Activated naive CD4-positive, alpha-beta T cell treated with anti-CD3 and anti-CD28 coated beads for 36 hours (primary cell): ENCODE results near the gene BCL2. TPM values are rescaled to one million over a fixed set of nuclear protein-coding genes. Genes with fewer than 3 reads are reported as not detected.
A peak's percentile ranks its signal among the peaks of the same experiment; 100 is the strongest.

Source experiments
- CTCF ChIA-PET: fragments of 350-600 bp; sonication (Branson Sonifier 250); formaldehyde crosslinking; loops from one replicate; lab custom pipeline; 2021; ENCODE audit warnings: antibody characterized with exemption; lab: Charles Lee
- DNase-seq: peaks from one replicate; pipeline ENCODE4 v3.0.0-alpha.2; 2020
- H3K27ac Mint-ChIP-seq: one replicate; pipeline ENCODE4 v1.8.0; 2021; ENCODE audit warnings: mild to moderate bottlenecking, mixed read lengths
- H3K27me3 Mint-ChIP-seq: one replicate; pipeline ENCODE4 v1.8.0; 2021; ENCODE audit warnings: low read depth, mixed read lengths
- H3K36me3 Mint-ChIP-seq: one replicate; pipeline ENCODE4 v1.8.0; 2021; ENCODE audit warnings: low read depth, mixed read lengths
- H3K4me1 Mint-ChIP-seq: one replicate; pipeline ENCODE4 v1.8.0; 2021; ENCODE audit warnings: low read depth, mixed read lengths
- H3K4me3 Mint-ChIP-seq: one replicate; pipeline ENCODE4 v1.8.0; 2021; ENCODE audit warnings: mild to moderate bottlenecking, moderate library complexity, mixed read lengths
- H3K9me3 Mint-ChIP-seq: one replicate; pipeline ENCODE4 v1.8.0; 2021; ENCODE audit warnings: mixed read lengths
- intact Hi-C: fragments of 100-400 bp; cut with micrococcal nuclease; formaldehyde crosslinking; loops from one replicate; pipeline ENCODE4 v1.15.1; 2023
- total RNA-seq, 2 experiments: library from RNA; stranded (reverse); gene quantifications; one replicate each; pipeline ENCODE4 v1.2.3, GENCODE V29; 2021

BCL2 gene
- total RNA-seq, 2 experiments from 2014 or later = 48.4 to 49.6 TPM

DNA sequence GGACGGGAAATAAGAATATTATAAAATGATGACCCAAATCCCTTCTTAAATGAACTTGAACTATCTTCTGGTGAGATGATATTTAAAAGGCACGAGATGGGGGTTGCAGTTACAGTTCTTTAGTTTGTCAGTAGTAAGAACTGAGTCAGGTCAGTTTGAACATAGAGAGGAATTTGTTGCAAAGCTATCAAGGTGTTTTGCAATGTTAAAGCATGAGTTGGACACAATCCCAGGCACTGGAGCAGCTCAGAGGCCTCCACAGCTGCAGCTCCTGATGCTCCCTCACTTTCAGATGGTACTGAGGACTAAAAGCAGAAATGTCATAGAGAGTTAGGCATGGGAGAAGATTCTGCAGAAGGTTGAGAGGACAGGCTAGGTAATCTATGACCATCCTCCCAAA lies 236.0 kb downstream of the BCL2 start:
- Mint-ChIP-seq H3K4me3 (no peak overlapping the region), H3K4me1 (no peaks in the 10 kb centered on the region), H3K27ac (no peak overlapping the region), H3K36me3 (peaks cover 1% of the 10 kb centered on the region), H3K9me3 (peaks cover 8% of the 10 kb centered on the region), H3K27me3 (no peaks in the 10 kb centered on the region)
- intact Hi-C loops = no loop called here
- DNase-seq = no peak
- CTCF ChIA-PET = interaction anchor here (1.6 kb wide), 1 partner anchor 67 kb away, joined by 3 read pairs; no protein-coding TSS in a partner anchor

DNA sequence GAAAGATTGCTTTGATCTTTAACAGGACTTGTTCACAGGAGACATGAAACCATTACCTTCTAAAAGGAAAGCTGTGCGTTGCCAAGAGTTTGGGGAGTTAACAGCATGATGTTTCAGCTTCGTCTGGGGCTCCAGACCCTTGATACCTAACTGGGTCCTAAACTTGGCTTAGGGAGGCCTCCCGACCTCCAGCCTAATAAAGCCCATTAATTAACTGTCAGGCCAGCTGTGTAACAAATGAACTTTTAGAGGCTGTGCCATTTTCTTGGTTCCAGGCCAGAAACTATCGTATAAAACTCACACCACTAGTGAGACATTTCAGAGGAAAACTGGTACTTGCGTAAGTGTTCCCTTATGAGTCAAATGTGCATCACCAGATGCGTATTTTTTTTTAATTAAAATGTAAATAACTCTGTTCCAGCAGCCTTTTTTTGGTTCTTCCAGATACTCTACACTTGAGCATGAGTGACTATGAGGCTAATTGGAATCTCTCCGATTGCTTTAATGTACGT lies 236.5 kb downstream of the BCL2 start:
- intact Hi-C loops = no loop called here
- Mint-ChIP-seq H3K36me3 (peaks cover 1% of the 10 kb centered on the region), H3K4me1 (no peaks in the 10 kb centered on the region), H3K27me3 (no peaks in the 10 kb centered on the region), H3K4me3 (no peak overlapping the region), H3K27ac (no peak overlapping the region), H3K9me3 (peaks cover 8% of the 10 kb centered on the region)
- CTCF ChIA-PET = interaction anchor here (1.6 kb wide), 1 partner anchor 67 kb away, joined by 3 read pairs; no protein-coding TSS in a partner anchor
- no peak for DNase-seq

GRCh38 chr18:63082366-63083019 lies 237.1 kb downstream of the BCL2 start:
- no peak for DNase-seq
- no peaks in the 10 kb centered on the region for H3K4me1 Mint-ChIP-seq
- H3K9me3 Mint-ChIP-seq = peaks cover 8% of the 10 kb centered on the region
- no peak overlapping the region for H3K4me3 Mint-ChIP-seq
- intact Hi-C loops = no loop called here
- CTCF ChIA-PET = interaction anchor here (1.6 kb wide), 1 partner anchor 66 kb away, joined by 3 read pairs; no protein-coding TSS in a partner anchor
- no peaks in the 10 kb centered on the region for H3K27me3 Mint-ChIP-seq
- no peak overlapping the region for H3K27ac Mint-ChIP-seq
- H3K36me3 Mint-ChIP-seq = peaks cover 1% of the 10 kb centered on the region

DNA sequence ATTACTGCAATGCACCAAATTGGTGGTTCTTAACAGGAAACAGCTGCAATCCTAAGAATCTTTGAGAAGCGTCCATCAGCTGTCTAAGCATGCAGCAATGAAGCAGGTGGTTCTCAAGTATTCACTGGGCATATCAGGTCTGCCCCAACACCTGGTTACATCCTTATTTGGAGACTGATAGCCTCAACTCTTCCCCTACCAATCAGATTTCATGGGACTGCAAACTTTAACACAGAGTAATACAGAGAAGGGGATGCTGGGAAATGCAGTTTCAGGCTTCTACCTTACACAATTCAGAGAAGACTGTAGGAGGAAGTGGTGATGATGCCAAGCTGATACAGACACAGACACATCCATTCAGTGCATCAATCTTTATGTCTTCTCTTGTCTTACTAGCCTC lies 240.5 kb downstream of the BCL2 start:
- H3K4me3 Mint-ChIP-seq = no peak overlapping the region
- CTCF ChIA-PET = interaction anchor here (0.7 kb wide), 1 partner anchor 14 kb away, joined by 5 read pairs; no protein-coding TSS in a partner anchor
- intact Hi-C loops = no loop called here
- peaks cover 2% of the 10 kb centered on the region for H3K27me3 Mint-ChIP-seq
- peaks cover 8% of the 10 kb centered on the region for H3K9me3 Mint-ChIP-seq
- H3K4me1 Mint-ChIP-seq = peaks cover 9% of the 10 kb centered on the region
- DNase-seq = no peak
- no peak overlapping the region for H3K27ac Mint-ChIP-seq
- H3K36me3 Mint-ChIP-seq = peaks cover 1% of the 10 kb centered on the region

GRCh38 chr18:63078471-63078870 lies 241.1 kb downstream of the BCL2 start:
- CTCF ChIA-PET = interaction anchor here (0.9 kb wide), 1 partner anchor 56 kb away, joined by 3 read pairs; no protein-coding TSS in a partner anchor
- H3K27me3 Mint-ChIP-seq = peaks cover 2% of the 10 kb centered on the region
- H3K27ac Mint-ChIP-seq = no peak overlapping the region
- intact Hi-C loops = no loop called here
- no peak overlapping the region for H3K4me3 Mint-ChIP-seq
- no peak for DNase-seq
- peaks cover 1% of the 10 kb centered on the region for H3K36me3 Mint-ChIP-seq
- H3K9me3 Mint-ChIP-seq = peaks cover 8% of the 10 kb centered on the region
- peaks cover 9% of the 10 kb centered on the region for H3K4me1 Mint-ChIP-seq

DNA sequence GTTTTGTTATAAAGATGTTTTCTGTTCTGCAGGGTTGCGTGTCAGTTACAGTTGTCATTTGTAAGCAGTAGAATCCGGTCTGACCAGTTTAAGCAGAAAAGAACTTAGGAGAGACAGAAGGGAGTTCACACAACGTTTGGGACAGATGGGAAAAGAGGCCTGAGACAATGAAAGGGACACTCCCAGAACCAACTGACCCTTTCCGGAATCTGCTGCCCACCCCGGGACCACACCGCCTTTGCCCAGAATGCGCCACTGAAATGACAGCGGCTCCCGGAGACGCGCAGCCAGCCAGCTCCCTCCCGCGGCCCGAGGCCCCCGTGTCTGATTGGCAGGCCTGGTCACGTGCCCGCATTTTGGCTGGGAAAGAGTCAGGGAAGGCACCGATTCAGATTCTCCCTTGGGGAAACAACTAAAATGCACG lies 244.6 kb downstream of the BCL2 start:
- Mint-ChIP-seq H3K36me3 (no peaks in the 10 kb centered on the region), H3K4me1 (peaks cover 9% of the 10 kb centered on the region), H3K27ac (no peak overlapping the region), H3K27me3 (peaks cover 2% of the 10 kb centered on the region), H3K9me3 (peaks cover 4% of the 10 kb centered on the region), H3K4me3 (peak overlapping the region; percentile 79)
- DNase-seq = peak; percentile 83
- intact Hi-C loops = loop anchor here (1.0 kb wide), 1 partner anchor 248 kb away; no protein-coding TSS in a partner anchor
- CTCF ChIA-PET = interaction anchor here (0.6 to 1.1 kb wide), 4 partner anchors 58 to 364 kb away, joined by 3 to 4 read pairs (median 4); no protein-coding TSS in a partner anchor

GRCh38 chr18:63073481-63073880 lies 246.1 kb downstream of the BCL2 start:
- peak; percentile 66 for DNase-seq
- H3K36me3 Mint-ChIP-seq = no peaks in the 10 kb centered on the region
- CTCF ChIA-PET = interaction anchor here (0.6 to 1.1 kb wide), 4 partner anchors 22 to 61 kb away, joined by 3 to 8 read pairs (median 4); no protein-coding TSS in a partner anchor

More at GRCh38 chr18:63073481-63073880, 246.1 kb downstream of the BCL2 start:
- H3K27ac Mint-ChIP-seq = no peak overlapping the region
- H3K4me3 Mint-ChIP-seq = no peak overlapping the region
- peaks cover 2% of the 10 kb centered on the region for H3K27me3 Mint-ChIP-seq
- H3K9me3 Mint-ChIP-seq = no peaks in the 10 kb centered on the region
- peaks cover 11% of the 10 kb centered on the region for H3K4me1 Mint-ChIP-seq
- intact Hi-C loops = loop anchor here (1.0 to 2.0 kb wide), 4 partner anchors 49 to 357 kb away; no protein-coding TSS in a partner anchor

Other genes starting within 250 kb of the BCL2 start
- 10 to 100 TPM; 75.2 to 81.5 TPM for gene KDSR, start 47.4 kb upstream of the BCL2 start, total RNA-seq
- gene VPS4B, start 102.7 kb upstream of the BCL2 start, total RNA-seq = 10 to 100 TPM; 28.7 to 30.1 TPM
- gene SERPINB5, start 157.2 kb upstream of the BCL2 start, total RNA-seq = not detected
- not detected for gene SERPINB12, start 222.6 kb upstream of the BCL2 start, total RNA-seq